SKM-1 (cell line): ENCODE results near the gene COL20A1.

Experiments
- DNase-seq: peaks from one replicate; lab custom pipeline; 2025; ENCODE audit not compliant: unreplicated experiment; lab: John Stamatoyannopoulos, UW

Gene COL20A1

DNA sequence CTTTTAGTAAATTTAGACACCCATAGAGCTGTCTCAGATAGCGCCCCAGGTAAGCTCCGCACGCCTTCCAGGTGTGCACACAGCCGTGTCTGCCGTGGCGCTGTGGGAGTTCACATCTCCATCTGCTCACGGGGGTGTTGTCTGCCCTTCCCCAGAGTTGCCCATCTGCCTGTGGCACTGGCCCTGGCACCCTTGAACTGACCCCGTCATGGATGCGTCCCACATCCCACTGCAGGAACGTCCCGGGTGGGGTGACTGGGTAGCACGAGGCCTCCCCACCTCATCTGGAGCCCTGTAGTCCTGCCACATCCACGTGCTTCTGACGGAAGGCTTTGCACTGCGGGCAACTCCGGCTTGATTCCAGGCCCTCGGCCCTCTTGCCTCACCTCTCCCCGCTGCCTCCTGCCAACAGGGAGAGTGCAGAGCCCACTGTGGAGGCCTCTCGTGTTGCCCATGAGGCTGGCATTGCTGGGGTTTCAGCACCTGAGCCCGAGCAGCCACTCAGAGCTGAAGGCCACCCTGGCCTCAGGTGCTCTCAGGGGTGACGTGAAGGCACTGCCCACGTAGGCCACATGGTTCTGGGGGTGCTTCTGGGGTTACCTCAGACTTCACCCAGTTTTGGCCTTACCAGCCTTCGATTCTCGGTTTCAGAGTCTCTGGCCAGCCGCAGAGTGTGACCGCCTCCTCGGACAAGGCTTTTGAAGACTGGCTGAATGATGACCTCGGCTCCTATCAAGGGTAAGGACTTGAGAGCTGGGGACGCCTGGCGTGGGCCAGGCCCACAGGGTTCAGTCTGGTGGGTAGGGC lies 15.3 kb upstream of the COL20A1 start:
- DNase-seq = no peak

GRCh38 chr20:63278661-63279060 lies 14.3 kb upstream of the COL20A1 start:
- no peak for DNase-seq

- DNase-seq = no peak
Measured at GRCh38 chr20:63279931-63280330, 13.1 kb upstream of the COL20A1 start.

- no peak for DNase-seq
Measured at GRCh38 chr20:63280371-63280770, 12.6 kb upstream of the COL20A1 start.

DNA sequence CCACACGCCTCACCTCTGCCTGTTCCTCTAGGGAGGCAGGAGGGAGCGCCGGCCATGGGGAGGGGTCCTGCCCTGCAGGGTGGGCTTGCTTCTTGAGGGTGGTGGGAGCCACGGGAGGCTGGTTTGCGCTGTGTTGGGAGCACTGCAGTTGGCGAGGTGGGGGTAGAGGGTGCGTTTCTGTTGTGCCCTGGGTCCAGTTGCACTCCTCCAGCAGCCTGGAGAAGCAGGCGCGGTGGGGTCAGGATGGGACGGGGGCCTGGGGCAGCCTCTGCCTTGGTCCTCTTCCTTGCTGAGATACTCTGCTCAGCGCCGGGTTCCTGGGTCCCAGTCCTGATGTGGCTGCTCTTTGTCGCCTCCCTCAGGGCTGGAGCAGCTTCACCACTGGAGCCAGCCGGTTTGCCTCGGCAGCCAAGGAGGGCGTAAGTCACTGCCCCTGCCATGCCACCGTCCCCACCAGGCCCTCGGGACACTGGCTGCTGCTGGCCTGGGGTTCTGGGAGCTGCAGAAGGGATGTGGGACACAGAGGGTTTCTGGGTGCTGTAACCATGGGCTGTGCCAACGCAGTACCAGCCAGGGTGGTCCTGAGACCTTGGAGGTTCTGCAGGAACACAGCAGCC lies 11.9 kb upstream of the COL20A1 start:
- no peak for DNase-seq

DNA sequence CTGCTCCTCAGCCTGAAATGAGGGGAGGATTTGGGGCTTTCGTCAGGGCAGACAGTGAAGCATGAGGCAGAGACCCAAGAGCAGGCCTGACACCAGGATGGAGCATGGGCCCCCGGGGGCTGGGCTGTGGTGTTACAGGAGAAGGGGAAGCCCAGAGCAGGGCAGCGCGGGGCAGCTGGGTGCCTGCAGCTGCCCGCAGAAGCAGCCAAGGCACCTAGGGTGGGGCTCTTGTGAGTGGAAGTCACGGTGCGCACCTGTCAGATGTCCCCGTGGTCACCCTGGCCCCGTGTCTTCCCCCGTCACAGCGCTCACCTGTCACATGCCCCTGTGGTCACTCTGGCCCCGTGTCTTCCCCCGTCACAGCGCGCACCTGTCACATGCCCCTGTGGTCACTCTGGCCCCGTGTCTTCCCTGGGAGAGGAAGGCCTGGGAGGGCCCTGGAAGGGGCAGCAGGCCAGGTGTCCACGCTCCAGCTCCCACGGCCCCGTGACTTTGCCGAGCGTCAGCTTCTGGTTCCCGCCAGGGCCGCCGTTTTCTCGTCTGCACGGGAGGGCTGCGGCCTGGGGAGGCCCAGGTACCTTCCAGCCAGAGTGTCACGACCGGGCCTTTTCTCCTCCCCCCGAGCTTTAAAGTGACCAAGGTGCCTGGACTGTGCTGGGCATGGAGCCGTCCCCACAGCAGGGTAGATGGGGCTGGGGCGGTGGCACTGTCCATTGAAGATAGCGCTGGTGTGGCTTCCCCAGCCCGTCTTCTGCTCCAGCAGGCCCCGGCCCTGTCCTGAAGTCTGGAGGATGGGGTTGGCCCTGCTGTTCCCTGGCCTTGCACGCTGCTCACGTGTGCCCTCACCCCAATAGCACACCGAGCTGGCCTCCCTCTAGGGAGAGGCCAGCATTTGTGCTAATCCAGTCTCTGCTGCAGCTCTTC lies 11.0 kb upstream of the COL20A1 start:
- DNase-seq = no peak

- no peak for DNase-seq
Measured at GRCh38 chr20:63282946-63283345, 10.0 kb upstream of the COL20A1 start.

DNA sequence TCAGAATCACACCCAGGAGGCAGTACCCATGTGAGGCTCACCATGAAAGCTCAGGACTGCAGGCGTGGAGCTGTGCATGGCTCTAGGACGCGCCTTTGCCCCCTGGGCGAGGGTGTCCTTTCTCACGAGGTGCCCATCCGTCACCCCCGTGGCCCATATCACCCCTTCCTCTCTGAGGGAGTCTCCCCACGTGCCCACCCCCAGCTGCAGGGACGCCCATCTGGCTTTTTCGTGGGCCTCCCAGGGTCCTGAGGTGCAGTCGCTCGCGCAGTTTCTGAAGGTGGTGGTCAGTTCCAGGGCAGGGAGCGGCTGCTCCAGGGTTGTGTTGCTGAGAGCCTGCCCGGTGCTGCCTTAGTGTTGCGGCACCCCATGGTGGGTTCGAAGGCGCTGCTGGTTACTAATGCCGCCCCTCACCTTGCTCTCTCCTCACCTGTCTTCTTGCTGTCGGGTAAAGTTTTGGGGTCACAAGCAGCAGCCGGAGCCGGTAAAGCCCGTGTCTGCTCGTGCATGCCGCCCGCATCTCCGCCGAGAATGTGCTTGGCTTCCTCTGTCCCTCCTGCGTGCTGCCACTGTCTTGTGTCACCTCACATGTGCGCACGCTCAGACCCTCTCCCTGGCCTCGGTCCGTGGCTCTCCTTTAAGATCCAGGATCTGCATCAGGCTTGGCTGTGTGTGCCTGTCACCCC lies 9.4 kb upstream of the COL20A1 start:
- no peak for DNase-seq

DNA sequence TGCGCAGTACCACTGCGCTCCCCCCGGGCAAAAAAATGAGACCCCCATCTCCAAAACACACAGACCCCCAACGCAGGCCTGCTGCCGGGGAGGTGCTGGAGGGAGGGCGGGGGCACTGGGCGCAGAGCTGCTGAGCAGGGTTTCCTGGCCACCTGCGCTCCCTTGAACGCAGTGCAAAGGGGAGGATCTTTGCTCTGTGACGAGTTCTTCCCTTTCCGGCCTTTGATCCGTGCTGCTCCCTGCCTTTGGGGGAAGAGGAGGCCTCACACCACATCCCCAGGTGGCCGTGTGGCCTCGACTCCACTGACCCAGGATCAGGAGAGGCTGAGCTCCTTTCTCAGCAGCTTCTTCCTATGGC lies 8.9 kb upstream of the COL20A1 start:
- DNase-seq = no peak

GRCh38 chr20:63284544-63284949 lies 8.4 kb upstream of the COL20A1 start:
- no peak for DNase-seq

- no peak for DNase-seq
Measured at GRCh38 chr20:63284981-63285524, 7.9 kb upstream of the COL20A1 start.

- no peak for DNase-seq
Measured at GRCh38 chr20:63285636-63286615, 7.1 kb upstream of the COL20A1 start.

- no peak for DNase-seq
Measured at GRCh38 chr20:63286781-63287696, 5.9 kb upstream of the COL20A1 start.

GRCh38 chr20:63287697-63288580 lies 5.0 kb upstream of the COL20A1 start:
- no peak for DNase-seq

DNA sequence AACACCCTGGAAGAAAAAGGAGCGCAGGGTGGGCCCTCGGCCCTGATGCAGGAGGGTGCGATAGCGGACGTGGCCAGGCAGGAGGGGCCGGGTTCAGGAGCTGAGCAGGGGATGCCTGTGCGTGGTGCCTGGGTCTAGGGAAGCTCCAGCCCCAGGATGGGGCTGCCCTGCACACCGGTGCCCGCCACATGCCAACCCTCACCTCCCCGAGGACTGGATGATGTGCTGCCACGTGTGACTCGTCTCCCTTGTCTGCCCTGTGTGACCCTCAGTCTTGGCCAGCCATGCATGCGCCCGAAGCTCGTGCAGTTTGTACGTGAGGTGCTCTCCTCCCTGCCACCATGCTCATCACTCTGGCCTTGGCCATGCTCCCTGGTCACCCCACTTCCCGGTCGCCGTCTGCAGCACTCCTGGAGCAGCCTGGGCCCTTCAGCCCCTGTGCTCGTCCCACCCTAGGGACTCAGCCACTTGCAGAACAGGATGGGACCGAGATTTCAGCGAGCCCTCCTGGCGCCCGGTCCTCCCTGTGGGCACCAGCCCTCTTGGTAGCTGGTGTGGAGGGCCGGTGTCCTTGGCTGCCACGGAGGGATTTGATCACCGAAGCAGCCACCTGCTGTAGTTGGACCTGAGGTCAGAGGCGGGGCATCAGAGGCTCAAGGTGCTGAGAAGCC lies 4.3 kb upstream of the COL20A1 start:
- DNase-seq = no peak

DNA sequence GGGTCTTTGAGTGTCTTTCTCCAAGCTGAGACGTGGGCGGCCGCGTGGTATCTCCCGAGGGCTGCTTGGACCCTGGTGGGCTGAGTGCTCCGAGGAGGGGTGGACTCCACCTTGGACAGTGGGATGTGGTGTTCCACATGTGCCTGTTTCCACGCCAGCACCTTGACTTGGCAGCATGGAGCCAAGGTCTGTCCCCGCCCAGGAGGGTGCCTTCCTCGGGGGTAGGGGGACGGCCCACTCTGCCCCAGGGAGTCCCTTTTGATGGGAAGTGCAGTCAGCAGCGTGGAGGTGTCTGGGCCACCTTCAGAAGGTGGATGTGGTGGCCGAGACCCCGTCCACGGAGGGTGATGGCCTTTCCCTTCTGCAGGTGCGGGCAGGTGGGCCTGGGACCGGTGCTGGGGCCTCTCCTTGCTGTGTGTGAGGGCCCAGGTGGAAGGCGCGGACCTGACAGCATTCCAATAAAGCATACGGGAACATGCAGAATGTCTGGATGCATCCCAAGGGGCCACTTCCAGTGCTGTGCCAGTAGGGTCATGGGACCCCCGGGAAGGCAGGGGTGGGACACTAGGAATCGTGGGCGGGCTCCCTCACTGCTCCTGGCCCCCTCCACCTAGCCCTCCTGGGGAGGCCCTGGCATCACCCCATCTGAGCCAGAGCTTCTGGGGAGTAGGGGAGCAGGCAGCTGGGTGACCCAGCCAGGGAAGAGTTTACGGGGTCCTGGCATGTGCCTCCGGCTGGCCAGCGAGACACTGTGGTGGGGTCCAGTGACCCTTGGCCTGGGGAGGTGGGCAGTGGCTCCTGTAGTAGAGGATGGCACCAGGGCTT lies 3.5 kb upstream of the COL20A1 start:
- DNase-seq = no peak
